ENCODE measurements around the gene ATP6V0D1.

ATP6V0D1 gene

DNA sequence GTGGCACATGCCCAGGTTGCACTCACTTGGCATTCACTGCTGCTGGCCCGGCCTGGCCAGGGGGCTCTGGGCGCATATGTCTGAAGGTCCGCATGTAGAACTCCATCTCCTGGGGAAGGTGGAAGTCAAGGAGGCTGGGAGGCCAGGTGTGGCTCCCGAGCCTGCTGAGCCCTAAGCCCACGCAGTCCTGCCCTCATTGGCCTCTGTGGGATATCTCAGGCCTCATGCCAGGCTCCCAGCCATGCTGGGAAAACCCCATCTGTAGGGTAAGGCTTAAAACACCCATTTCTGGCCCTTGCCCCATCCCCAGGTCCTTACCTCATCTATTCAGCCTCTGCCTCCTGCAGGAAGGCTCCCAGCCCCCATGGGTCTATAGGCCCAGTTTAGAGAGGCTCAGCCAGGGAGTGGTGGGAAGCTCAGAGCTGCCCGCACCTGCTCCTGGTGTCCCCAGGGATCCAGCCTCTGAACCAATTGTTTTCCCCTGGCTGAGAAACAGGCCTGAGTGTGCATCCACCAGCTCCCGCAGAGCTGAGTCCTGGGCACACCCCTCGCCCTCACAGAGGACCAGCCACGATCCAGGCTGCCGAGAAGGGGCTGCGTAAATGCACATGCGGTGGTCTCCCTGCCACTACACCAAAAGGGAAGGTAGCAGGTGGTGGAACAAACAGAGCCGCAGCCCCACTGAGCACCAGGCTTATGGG is 85.3 kb downstream of the ATP6V0D1 start:
- H3K4me3 ChIP-seq (ENCODE audit: low read depth, low read length), result no peak overlapping the region
- TF ChIP-seq, protein P1, sequence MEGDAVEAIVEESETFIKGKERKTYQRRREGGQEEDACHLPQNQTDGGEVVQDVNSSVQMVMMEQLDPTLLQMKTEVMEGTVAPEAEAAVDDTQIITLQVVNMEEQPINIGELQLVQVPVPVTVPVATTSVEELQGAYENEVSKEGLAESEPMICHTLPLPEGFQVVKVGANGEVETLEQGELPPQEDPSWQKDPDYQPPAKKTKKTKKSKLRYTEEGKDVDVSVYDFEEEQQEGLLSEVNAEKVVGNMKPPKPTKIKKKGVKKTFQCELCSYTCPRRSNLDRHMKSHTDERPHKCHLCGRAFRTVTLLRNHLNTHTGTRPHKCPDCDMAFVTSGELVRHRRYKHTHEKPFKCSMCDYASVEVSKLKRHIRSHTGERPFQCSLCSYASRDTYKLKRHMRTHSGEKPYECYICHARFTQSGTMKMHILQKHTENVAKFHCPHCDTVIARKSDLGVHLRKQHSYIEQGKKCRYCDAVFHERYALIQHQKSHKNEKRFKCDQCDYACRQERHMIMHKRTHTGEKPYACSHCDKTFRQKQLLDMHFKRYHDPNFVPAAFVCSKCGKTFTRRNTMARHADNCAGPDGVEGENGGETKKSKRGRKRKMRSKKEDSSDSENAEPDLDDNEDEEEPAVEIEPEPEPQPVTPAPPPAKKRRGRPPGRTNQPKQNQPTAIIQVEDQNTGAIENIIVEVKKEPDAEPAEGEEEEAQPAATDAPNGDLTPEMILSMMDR (IDR thresholded peaks at IDR 0.05; ENCODE audit: control insufficient read depth, extremely low read depth, insufficient read depth), result no peak
- no peak for DNase-seq (ENCODE audit: low read depth)

DNA sequence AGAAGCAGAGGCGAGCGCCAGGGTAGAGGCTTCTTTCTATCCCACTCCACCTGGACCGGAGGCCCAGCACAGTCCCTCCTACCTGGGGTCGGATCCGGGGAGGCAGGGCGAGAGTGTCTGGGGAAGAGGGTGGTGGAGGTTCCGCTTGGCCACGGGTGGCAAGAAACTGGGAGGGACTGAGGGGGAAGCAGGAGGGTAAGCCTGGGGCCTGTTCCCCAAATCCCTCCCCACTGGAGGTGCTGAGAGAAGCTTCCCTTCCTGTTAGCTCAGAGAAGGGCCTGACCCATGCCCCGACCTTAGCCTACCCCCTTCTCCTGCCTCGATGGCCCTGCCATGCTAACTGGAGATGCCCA is 85.9 kb downstream of the ATP6V0D1 start:
- DNase-seq (ENCODE audit: low read depth), result no peak
- no peak overlapping the region for H3K4me3 ChIP-seq (ENCODE audit: low read depth, low read length)
- TF ChIP-seq, protein P1 (IDR thresholded peaks at IDR 0.05; ENCODE audit: control insufficient read depth, extremely low read depth, insufficient read depth), result no peak

DNA sequence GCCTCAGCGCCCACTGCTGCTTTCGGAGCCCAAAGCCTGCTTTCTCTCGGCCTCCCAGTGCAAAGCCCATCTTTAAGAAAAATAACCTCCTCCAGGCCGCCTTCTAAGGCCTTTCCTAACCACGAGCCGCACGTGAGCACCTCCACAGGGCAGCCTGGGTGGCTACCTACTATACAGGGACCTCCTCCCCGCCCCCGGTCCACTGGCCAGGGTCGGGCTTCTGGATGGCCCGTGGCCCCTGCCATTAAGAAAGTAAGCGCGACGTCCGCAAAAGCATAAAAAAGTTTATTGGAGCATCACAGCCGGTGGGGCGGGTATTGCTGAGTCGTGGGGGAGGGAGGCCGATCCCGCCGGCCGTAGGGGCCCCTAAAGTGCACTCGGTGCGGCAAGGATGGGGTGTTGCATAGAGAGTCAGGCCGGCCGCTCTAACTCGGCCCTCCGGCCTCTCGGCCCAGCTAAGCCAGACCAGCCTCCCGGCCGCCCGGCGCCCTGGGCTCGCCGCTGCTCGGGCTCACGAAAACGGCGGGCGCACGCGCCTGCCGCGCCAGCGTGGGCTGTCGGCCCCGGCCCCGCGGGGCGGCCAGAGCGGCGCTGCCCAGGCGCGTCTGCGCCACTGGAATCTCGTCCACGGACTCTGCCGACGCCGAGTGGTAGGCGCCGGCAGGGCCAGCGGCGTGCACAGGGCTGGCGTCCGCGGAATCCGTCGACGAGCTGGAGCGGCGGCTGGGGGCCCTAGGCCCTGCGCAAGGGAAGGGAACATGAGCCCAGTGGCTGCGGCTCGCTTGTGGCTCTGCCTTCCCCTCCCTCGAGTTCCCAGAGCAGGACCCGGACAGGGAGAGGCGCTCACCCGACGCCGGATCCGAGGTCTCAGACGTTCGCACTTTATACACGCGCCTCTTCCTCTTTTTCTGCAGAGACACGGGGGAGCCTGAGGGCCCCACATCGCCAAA is 86.5 kb downstream of the ATP6V0D1 start:
- no peak overlapping the region for H3K4me3 ChIP-seq (ENCODE audit: low read depth, low read length)
- TF ChIP-seq, protein P1 (IDR thresholded peaks at IDR 0.05; ENCODE audit: control insufficient read depth, extremely low read depth, insufficient read depth), result no peak
- DNase-seq (ENCODE audit: low read depth), result no peak

DNA sequence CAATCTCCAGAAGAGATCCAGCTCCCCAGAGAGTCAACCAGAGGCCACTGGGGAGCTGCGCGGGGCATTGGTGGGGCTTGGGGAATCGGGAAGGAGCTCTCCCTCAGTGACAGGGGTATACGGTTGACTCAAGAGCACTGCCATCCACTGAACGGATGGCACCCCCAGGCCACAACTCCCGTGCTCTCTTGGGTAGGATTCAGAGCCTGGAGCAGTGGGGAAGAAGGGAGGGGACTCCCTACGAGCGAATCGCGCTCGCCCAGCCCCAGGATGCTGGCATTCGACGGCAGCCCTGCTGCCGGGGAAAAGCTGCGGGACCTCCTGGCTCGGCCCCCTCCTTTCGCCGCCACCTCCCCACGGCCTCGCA is 87.2 kb downstream of the ATP6V0D1 start:
- DNase-seq (ENCODE audit: low read depth), result no peak
- H3K4me3 ChIP-seq (ENCODE audit: low read depth, low read length), result no peak overlapping the region
- TF ChIP-seq, protein P1 (IDR thresholded peaks at IDR 0.05; ENCODE audit: control insufficient read depth, extremely low read depth, insufficient read depth), result no peak

DNA sequence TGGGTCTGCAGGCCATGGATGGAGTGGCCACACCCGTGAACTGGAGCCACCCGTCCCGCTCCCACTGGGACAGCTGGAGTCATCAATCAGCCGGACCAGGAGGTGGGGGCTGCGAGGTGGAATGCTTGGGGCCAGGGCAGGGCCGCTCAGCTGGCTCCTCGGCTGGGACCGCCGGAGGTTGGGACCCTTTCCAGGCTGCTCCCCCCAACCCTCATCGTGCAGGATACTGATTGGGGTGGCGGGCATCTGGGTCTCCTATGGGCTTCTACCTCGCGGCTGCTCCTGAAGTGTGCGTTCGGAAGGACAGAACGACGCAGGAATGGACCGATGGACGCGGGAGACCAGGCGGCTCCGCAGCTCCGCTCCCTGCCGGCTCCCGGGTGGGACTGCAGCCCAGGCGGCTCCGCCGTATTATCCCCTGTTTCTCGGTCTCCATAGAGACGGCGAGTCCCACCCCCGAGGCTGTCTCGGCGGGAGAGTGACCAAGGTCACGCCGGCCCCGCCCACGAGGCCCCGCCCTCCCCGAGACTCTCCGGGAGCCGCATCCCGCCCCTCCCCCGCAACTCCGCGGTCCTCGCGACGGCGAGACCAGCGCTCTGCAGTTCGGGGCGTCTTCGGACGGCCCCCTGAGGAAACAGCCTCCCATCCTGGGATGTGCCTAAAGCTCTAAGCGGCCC is 87.7 kb downstream of the ATP6V0D1 start, which contains the start of gene TPPP3:
Gene TPPP3 (minus strand): TSS at position 388 of the 677 bp plus-strand sequence. CDS start 2,387 bp downstream, outside the sequence.
- TF ChIP-seq, protein P1 (IDR thresholded peaks at IDR 0.05; ENCODE audit: control insufficient read depth, extremely low read depth, insufficient read depth), result no peak
- H3K4me3 ChIP-seq (ENCODE audit: low read depth, low read length), result no peak within 1 kb of the TSS
- DNase-seq (ENCODE audit: low read depth), result no peak

DNA sequence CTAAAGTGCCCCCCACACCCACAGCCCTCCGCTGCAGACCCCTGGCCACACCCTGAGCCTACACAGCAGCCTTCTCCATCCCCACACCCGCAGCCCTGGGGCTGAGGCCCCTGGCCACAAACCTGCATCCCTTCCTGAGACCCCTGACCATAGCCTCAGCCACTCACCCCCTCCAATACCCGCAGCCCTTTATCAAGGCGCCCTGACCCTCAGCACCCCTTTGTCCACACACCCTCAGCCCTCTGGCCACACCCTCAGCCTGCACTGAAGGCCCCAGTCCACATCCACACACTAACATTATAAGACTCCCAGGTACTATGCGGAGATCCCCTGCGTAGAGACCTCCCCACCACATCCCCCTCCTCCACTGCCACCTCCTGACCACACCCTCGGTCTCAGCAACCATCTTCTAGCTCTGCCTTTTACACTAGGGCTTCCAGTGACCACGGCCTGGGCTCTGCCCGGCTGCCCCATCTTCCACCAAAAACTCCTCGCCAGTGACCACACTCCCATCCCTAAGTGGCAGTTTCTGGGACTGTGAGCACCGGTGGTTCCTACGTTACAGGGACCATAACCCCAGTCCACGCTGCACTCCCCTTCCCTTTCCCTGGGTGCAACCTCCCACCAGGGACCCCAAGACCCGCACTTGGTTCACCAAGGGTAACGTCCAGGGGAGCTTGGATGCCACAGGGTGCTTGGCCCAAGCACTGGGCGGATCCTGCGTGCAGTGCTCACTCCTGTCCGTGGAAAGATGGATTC is 88.5 kb downstream of the ATP6V0D1 start:
- no peak overlapping the region for H3K4me3 ChIP-seq (ENCODE audit: low read depth, low read length)
- DNase-seq (ENCODE audit: low read depth), result no peak
- TF ChIP-seq, protein P1 (IDR thresholded peaks at IDR 0.05; ENCODE audit: control insufficient read depth, extremely low read depth, insufficient read depth), result no peak

All from LNCaP clone FGC (cell line).